HG02571 (cell line): ENCODE results near the gene CCNJL.

Experiments used
- ATAC-seq: cut with Tn5 transposase; IDR thresholded peaks from one replicate; pipeline ENCODE4 v1.9.1; 2021; ENCODE audit warnings: mild to moderate bottlenecking, moderate library complexity; ENCODE audit not compliant: unreplicated experiment

Gene CCNJL

GRCh38 chr5:160291467-160291866 is 20.9 kb downstream of the CCNJL start:
- no peak for ATAC-seq

- no peak for ATAC-seq
Observed at GRCh38 chr5:160290751-160291150, 21.6 kb downstream of the CCNJL start.

- ATAC-seq, result no peak
Observed at GRCh38 chr5:160289721-160290120, 22.6 kb downstream of the CCNJL start.

GRCh38 chr5:160289356-160289651 is 23.1 kb downstream of the CCNJL start:
- ATAC-seq, result no peak

- ATAC-seq, result no peak
Observed at GRCh38 chr5:160287378-160288051, 24.8 kb downstream of the CCNJL start.

GRCh38 chr5:160286947-160287346 is 25.4 kb downstream of the CCNJL start:
- no peak for ATAC-seq

GRCh38 chr5:160285316-160285715 is 27.0 kb downstream of the CCNJL start:
- ATAC-seq, result no peak

- no peak for ATAC-seq
Observed at GRCh38 chr5:160284291-160284873, 28.0 kb downstream of the CCNJL start.

GRCh38 chr5:160281275-160281674 is 31.1 kb downstream of the CCNJL start:
- ATAC-seq, result no peak

GRCh38 chr5:160280384-160281095 is 31.8 kb downstream of the CCNJL start:
- ATAC-seq, result no peak

GRCh38 chr5:160278343-160278742 is 34.0 kb downstream of the CCNJL start:
- no peak for ATAC-seq

GRCh38 chr5:160274483-160274931 is 37.9 kb downstream of the CCNJL start:
- ATAC-seq, result no peak

GRCh38 chr5:160272889-160273288 is 39.5 kb downstream of the CCNJL start:
- no peak for ATAC-seq

- no peak for ATAC-seq
Observed at GRCh38 chr5:160272264-160272663, 40.1 kb downstream of the CCNJL start.

- no peak for ATAC-seq
Observed at GRCh38 chr5:160271836-160272235, 40.5 kb downstream of the CCNJL start.

- ATAC-seq, result no peak
Observed at GRCh38 chr5:160271396-160271795, 41.0 kb downstream of the CCNJL start.

GRCh38 chr5:160270704-160271103 is 41.7 kb downstream of the CCNJL start:
- no peak for ATAC-seq

GRCh38 chr5:160269017-160269416 is 43.3 kb downstream of the CCNJL start:
- ATAC-seq, result no peak

GRCh38 chr5:160268121-160268520 is 44.2 kb downstream of the CCNJL start:
- ATAC-seq, result no peak

- no peak for ATAC-seq
Observed at GRCh38 chr5:160266752-160267345, 45.5 kb downstream of the CCNJL start.

- ATAC-seq, result no peak
Observed at GRCh38 chr5:160266044-160266443, 46.3 kb downstream of the CCNJL start.

- no peak for ATAC-seq
Observed at GRCh38 chr5:160263326-160263855, 49.0 kb downstream of the CCNJL start.
